HEK293 (cell line): Measurements from ENCODE around the gene GCDH.

Source experiments
- CTCF ChIA-PET: fragments of 350-600 bp; formaldehyde crosslinking; extraction: SDS; loops from one replicate; lab custom pipeline; 2021; ENCODE audit warnings: antibody characterized with exemption; lab: Yijun Ruan, JAX
- POLR2A ChIA-PET: fragments of 300-600 bp; formaldehyde crosslinking; extraction: SDS; loops from one replicate; lab custom pipeline; 2020; ENCODE audit warnings: antibody characterized with exemption, inconsistent platforms; lab: Yijun Ruan, JAX
- H3K27ac ChIP-seq: fragments of 200-500 bp; sonication (Bioruptor generic); 2 replicates; pipeline ENCODE4 v1.5.1; 2014; ENCODE audit warnings: low read depth, low read length, control low read depth, inconsistent platforms; ENCODE audit errors: extremely low read depth
- H3K36me3 ChIP-seq, 2 experiments: fragments of 200-500 bp in 1 of 2; sonication (Bioruptor generic) in 1 of 2; 1 replicate in 1 of 2; 2 replicates in 1 of 2; pipeline ENCODE4 v1.5.1; 2014 to 2017; ENCODE audit warnings: inconsistent platforms in 2 of 2, low read length in 2 of 2; ENCODE audit not compliant: control insufficient read depth in 2 of 2, insufficient read depth in 1 of 2
- H3K4me1 ChIP-seq: fragments of 200-500 bp; sonication (Bioruptor generic); 2 replicates; pipeline ENCODE4 v1.5.1; 2014; ENCODE audit warnings: mild to moderate bottlenecking, low read length, inconsistent platforms; ENCODE audit not compliant: control insufficient read depth, insufficient read depth
- H3K4me3 ChIP-seq: 2 replicates; pipeline ENCODE4 v1.5.1; 2011; ENCODE audit warnings: low read depth, mild to moderate bottlenecking, control low read depth, low read length, moderate library complexity
- H3K9me3 ChIP-seq: fragments of 200-500 bp; sonication (Bioruptor generic); 2 replicates; pipeline ENCODE4 v1.5.1; 2014; ENCODE audit warnings: low read depth, low read length, inconsistent platforms; ENCODE audit not compliant: control insufficient read depth, insufficient read depth
- BCL11A ChIP-seq: fragments of 450-650 bp; formaldehyde crosslinking; IDR thresholded peaks from 2 replicates; pipeline ENCODE4 v1.5.1; 2016; ENCODE audit warnings: low read depth, missing biosample characterization, missing genetic modification characterization
- GLIS1 ChIP-seq: fragments of 450-650 bp; formaldehyde crosslinking; IDR thresholded peaks from 2 replicates; pipeline ENCODE4 v1.5.1; 2016; ENCODE audit warnings: missing biosample characterization, missing genetic modification characterization
- MEIS1 ChIP-seq: sonication (generic); formaldehyde crosslinking; IDR thresholded peaks from 2 replicates; pipeline ENCODE4 v1.8.1; 2022; ENCODE audit warnings: missing genetic modification reagents, mild to moderate bottlenecking, borderline replicate concordance
- OVOL3 ChIP-seq: fragments of 450-650 bp; formaldehyde crosslinking; IDR thresholded peaks from 2 replicates; pipeline ENCODE4 v1.5.1; 2016; ENCODE audit warnings: missing biosample characterization, missing genetic modification characterization
- SETDB1 ChIP-seq: IDR thresholded peaks from one replicate; pipeline ENCODE4 v1.6.1; 2017; ENCODE audit warnings: mild to moderate bottlenecking, low read length, moderate library complexity, mixed read lengths; ENCODE audit not compliant: insufficient read length
- ZNF292 ChIP-seq: fragments of 450-650 bp; formaldehyde crosslinking; IDR thresholded peaks from 2 replicates; pipeline ENCODE4 v1.5.1; 2016; ENCODE audit warnings: low read depth, missing biosample characterization, missing genetic modification characterization, borderline replicate concordance
- ZNF324 ChIP-seq: fragments of 450-650 bp; formaldehyde crosslinking; IDR thresholded peaks from 2 replicates; pipeline ENCODE4 v1.5.1; 2016; ENCODE audit warnings: missing biosample characterization, missing genetic modification characterization
- ZNF341 ChIP-seq: fragments of 450-650 bp; formaldehyde crosslinking; IDR thresholded peaks from 2 replicates; pipeline ENCODE4; 2016; ENCODE audit warnings: low read depth, missing biosample characterization, missing genetic modification characterization
- ZNF548 ChIP-seq: fragments of 450-650 bp; formaldehyde crosslinking; IDR thresholded peaks from 2 replicates; pipeline ENCODE4 v1.5.1; 2016; ENCODE audit warnings: missing biosample characterization, missing genetic modification characterization
- ZNF596 ChIP-seq: fragments of 450-650 bp; IDR thresholded peaks from 2 replicates; pipeline ENCODE4 v1.5.0; 2018; ENCODE audit warnings: missing biosample characterization, mild to moderate bottlenecking, missing genetic modification characterization, moderate library complexity
- ZNF76 ChIP-seq: fragments of 450-650 bp; formaldehyde crosslinking; IDR thresholded peaks from 2 replicates; pipeline ENCODE4; 2016; ENCODE audit warnings: low read depth, missing biosample characterization, missing genetic modification characterization, borderline replicate concordance
- ZSCAN30 ChIP-seq: fragments of 450-650 bp; IDR thresholded peaks from 2 replicates; pipeline ENCODE4 v1.5.1; 2018; ENCODE audit warnings: missing biosample characterization, mild to moderate bottlenecking, missing genetic modification characterization, moderate library complexity
- ZXDB ChIP-seq: fragments of 450-650 bp; formaldehyde crosslinking; IDR thresholded peaks from 2 replicates; pipeline ENCODE4 v1.5.1; 2016; ENCODE audit warnings: missing biosample characterization, missing genetic modification characterization
- TF ChIP-seq, protein P1 (sequence below): fragments of 450-650 bp; formaldehyde crosslinking; IDR thresholded peaks from 2 replicates; pipeline ENCODE4 v1.5.1; 2017; ENCODE audit warnings: missing biosample characterization, mild to moderate bottlenecking, missing genetic modification characterization, moderate library complexity
- TF ChIP-seq, protein P2 (sequence below): fragments of 450-650 bp; formaldehyde crosslinking; IDR thresholded peaks from 2 replicates; pipeline ENCODE4 v1.5.1; 2016; ENCODE audit warnings: missing biosample characterization, missing genetic modification characterization
- TF ChIP-seq, protein P3 (sequence below): fragments of 450-650 bp; formaldehyde crosslinking; IDR thresholded peaks from 2 replicates; pipeline ENCODE4 v1.5.1; 2016; ENCODE audit warnings: missing biosample characterization, missing genetic modification characterization
- TF ChIP-seq, protein P4 (sequence below): fragments of 450-650 bp; formaldehyde crosslinking; IDR thresholded peaks from 2 replicates; pipeline ENCODE4 v1.5.1; 2016; ENCODE audit warnings: missing biosample characterization, missing genetic modification characterization
- TF ChIP-seq, protein P5 (sequence below): IDR thresholded peaks from 2 replicates; pipeline ENCODE4 v1.6.1; 2011; ENCODE audit warnings: mild to moderate bottlenecking, low read depth, low read length, borderline replicate concordance
- TF ChIP-seq, protein P6 (sequence below): fragments of 450-650 bp; formaldehyde crosslinking; optimal IDR thresholded peaks from 2 replicates; pipeline ENCODE3; 2016; ENCODE audit warnings: missing biosample characterization, mild to moderate bottlenecking, missing genetic modification characterization

The GCDH gene

DNA sequence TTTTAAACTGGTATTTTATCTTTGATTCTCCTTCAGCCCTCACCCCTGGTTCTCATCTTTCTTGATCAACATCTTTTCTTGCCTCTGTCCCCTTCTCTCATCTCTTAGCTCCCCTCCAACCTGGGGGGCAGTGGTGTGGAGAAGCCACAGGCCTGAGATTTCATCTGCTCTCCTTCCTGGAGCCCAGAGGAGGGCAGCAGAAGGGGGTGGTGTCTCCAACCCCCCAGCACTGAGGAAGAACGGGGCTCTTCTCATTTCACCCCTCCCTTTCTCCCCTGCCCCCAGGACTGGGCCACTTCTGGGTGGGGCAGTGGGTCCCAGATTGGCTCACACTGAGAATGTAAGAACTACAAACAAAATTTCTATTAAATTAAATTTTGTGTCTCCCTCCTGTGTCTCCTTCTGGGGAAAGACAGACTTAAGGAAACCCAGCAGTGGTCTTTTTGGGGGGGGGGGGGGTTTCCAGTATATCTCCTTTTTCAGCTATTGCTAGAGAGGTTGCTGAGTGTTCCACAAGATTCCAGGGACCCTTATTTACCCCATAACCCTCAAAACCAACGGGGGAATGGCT, 53.2 kb downstream of the GCDH start:
- Histone ChIP-seq H3K36me3 (peaks cover 41 to 79% of the 10 kb centered on the region in 2 experiments), H3K27ac (peak overlapping the region; percentile 50; the same call in 1 of the 2 replicates)
- POLR2A ChIA-PET = interaction anchor here (1.0 to 1.8 kb wide), 2 partner anchors 11 kb away, joined by 6 to 7 read pairs; partner anchors contain the start of gene FARSA

DNA sequence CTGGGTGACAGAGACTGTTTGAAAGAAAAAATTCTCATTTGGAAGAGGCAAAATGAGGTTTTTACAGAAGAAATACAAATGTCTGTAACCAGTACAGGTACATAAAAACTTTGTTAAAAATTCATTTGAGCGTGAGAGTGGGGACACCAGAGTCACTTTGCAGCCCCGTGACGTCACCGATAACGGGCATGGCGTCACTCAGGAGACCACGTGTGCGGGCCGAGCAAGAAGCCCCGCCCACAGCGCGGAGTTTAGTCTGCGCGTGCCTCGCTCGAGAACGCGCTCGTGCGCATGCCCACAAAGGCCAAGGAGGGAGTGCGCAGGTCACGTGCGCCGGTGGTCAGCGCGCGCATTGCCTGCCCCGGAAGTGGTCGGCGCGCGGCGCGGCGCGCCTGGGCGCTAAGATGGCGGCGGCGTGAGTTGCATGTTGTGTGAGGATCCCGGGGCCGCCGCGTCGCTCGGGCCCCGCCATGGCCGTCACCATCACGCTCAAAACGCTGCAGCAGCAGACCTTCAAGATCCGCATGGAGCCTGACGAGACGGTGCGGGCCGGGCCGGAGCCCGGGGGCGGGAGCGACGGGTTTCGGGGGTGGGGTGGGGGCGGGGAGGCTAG, 54.6 kb downstream of the GCDH start, which contains the start of gene RAD23A:
RAD23A (plus strand) TSS at position 384 of the 613 bp plus-strand sequence; CDS start at position 471, 87 bp downstream.
- peaks cover 48 to 77% of the 10 kb centered on the region in 2 experiments for H3K36me3 ChIP-seq
- peak within 1 kb of the TSS; percentile 84 for H3K4me3 ChIP-seq
- peak within 1 kb of the TSS; percentile 83 for H3K27ac ChIP-seq
- peaks cover 3% of the 10 kb centered on the region; the same call in 1 of the 2 replicates for H3K4me1 ChIP-seq
- CTCF ChIA-PET = interaction anchor here (0.6 to 6.2 kb wide), 3 partner anchors 20 to 1096 kb away, joined by 3 to 31 read pairs (median 3); no protein-coding TSS in a partner anchor
- POLR2A ChIA-PET = interaction anchor here (0.9 to 2.1 kb wide), 5 partner anchors 8 to 148 kb away, joined by 3 to 12 read pairs (median 5); partner anchors contain the start of gene CALR
- no peaks in the 10 kb centered on the region for H3K9me3 ChIP-seq
- no peak for TF ChIP-seq MEIS1
- peak; percentile 21; the same call in 1 of the 2 replicates for TF ChIP-seq OVOL3
- no peak for TF ChIP-seq ZNF292 (tag by site-specific recombination)
- TF ChIP-seq, protein P1, sequence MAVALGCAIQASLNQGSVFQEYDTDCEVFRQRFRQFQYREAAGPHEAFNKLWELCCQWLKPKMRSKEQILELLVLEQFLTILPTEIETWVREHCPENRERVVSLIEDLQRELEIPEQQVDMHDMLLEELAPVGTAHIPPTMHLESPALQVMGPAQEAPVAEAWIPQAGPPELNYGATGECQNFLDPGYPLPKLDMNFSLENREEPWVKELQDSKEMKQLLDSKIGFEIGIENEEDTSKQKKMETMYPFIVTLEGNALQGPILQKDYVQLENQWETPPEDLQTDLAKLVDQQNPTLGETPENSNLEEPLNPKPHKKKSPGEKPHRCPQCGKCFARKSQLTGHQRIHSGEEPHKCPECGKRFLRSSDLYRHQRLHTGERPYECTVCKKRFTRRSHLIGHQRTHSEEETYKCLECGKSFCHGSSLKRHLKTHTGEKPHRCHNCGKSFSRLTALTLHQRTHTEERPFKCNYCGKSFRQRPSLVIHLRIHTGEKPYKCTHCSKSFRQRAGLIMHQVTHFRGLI = 0 out of 2 replicates have a peak, but pooled peaks have one; percentile 52
- TF ChIP-seq ZSCAN30 (tag by site-specific recombination) = peak; percentile 46; the same call in 1 of the 2 replicates
- TF ChIP-seq BCL11A = peak; percentile 63; the same call in 1 of the 2 replicates
- peak; percentile 78 for TF ChIP-seq ZNF76 (tag by site-specific recombination)
- peak; percentile 63 for TF ChIP-seq ZXDB (tag by site-specific recombination)
- peak; percentile 21; the same call in 1 of the 2 replicates for TF ChIP-seq ZNF324 (tag by site-specific recombination)

More for the DNA sequence above, 53.2 kb downstream of the GCDH start:
- Histone ChIP-seq H3K9me3 (no peaks in the 10 kb centered on the region), H3K4me3 (no peak overlapping the region), H3K4me1 (peaks cover 5% of the 10 kb centered on the region)
- CTCF ChIA-PET = interaction anchor here (0.7 to 0.9 kb wide), 2 partner anchors 12 to 225 kb away, joined by 3 read pairs; no protein-coding TSS in a partner anchor
- no peak for TF ChIP-seq ZNF548
- no peak for TF ChIP-seq ZNF596 (tag by site-specific recombination)
- TF ChIP-seq, protein P2, sequence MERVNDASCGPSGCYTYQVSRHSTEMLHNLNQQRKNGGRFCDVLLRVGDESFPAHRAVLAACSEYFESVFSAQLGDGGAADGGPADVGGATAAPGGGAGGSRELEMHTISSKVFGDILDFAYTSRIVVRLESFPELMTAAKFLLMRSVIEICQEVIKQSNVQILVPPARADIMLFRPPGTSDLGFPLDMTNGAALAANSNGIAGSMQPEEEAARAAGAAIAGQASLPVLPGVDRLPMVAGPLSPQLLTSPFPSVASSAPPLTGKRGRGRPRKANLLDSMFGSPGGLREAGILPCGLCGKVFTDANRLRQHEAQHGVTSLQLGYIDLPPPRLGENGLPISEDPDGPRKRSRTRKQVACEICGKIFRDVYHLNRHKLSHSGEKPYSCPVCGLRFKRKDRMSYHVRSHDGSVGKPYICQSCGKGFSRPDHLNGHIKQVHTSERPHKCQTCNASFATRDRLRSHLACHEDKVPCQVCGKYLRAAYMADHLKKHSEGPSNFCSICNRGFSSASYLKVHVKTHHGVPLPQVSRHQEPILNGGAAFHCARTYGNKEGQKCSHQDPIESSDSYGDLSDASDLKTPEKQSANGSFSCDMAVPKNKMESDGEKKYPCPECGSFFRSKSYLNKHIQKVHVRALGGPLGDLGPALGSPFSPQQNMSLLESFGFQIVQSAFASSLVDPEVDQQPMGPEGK (tag by site-specific recombination) = 0 out of 2 replicates have a peak, but pooled peaks have one; percentile 21
- TF ChIP-seq, protein P3, sequence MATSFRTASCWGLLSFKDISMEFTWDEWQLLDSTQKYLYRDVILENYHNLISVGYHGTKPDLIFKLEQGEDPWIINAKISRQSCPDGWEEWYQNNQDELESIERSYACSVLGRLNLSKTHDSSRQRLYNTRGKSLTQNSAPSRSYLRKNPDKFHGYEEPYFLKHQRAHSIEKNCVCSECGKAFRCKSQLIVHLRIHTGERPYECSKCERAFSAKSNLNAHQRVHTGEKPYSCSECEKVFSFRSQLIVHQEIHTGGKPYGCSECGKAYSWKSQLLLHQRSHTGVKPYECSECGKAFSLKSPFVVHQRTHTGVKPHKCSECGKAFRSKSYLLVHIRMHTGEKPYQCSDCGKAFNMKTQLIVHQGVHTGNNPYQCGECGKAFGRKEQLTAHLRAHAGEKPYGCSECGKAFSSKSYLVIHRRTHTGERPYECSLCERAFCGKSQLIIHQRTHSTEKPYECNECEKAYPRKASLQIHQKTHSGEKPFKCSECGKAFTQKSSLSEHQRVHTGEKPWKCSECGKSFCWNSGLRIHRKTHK = no peak
- TF ChIP-seq, protein P4, sequence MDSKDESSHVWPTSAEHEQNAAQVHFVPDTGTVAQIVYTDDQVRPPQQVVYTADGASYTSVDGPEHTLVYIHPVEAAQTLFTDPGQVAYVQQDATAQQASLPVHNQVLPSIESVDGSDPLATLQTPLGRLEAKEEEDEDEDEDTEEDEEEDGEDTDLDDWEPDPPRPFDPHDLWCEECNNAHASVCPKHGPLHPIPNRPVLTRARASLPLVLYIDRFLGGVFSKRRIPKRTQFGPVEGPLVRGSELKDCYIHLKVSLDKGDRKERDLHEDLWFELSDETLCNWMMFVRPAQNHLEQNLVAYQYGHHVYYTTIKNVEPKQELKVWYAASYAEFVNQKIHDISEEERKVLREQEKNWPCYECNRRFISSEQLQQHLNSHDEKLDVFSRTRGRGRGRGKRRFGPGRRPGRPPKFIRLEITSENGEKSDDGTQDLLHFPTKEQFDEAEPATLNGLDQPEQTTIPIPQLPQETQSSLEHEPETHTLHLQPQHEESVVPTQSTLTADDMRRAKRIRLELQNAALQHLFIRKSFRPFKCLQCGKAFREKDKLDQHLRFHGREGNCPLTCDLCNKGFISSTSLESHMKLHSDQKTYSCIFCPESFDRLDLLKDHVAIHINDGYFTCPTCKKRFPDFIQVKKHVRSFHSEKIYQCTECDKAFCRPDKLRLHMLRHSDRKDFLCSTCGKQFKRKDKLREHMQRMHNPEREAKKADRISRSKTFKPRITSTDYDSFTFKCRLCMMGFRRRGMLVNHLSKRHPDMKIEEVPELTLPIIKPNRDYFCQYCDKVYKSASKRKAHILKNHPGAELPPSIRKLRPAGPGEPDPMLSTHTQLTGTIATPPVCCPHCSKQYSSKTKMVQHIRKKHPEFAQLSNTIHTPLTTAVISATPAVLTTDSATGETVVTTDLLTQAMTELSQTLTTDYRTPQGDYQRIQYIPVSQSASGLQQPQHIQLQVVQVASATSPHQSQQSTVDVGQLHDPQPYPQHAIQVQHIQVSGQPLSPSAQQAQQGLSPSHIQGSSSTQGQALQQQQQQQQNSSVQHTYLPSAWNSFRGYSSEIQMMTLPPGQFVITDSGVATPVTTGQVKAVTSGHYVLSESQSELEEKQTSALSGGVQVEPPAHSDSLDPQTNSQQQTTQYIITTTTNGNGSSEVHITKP (tag by site-specific recombination) = no peak
- peak; percentile 65 for TF ChIP-seq ZNF341 (tag by site-specific recombination)
- TF ChIP-seq, protein P5, sequence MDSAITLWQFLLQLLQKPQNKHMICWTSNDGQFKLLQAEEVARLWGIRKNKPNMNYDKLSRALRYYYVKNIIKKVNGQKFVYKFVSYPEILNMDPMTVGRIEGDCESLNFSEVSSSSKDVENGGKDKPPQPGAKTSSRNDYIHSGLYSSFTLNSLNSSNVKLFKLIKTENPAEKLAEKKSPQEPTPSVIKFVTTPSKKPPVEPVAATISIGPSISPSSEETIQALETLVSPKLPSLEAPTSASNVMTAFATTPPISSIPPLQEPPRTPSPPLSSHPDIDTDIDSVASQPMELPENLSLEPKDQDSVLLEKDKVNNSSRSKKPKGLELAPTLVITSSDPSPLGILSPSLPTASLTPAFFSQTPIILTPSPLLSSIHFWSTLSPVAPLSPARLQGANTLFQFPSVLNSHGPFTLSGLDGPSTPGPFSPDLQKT = no peak
- TF ChIP-seq, protein P6, sequence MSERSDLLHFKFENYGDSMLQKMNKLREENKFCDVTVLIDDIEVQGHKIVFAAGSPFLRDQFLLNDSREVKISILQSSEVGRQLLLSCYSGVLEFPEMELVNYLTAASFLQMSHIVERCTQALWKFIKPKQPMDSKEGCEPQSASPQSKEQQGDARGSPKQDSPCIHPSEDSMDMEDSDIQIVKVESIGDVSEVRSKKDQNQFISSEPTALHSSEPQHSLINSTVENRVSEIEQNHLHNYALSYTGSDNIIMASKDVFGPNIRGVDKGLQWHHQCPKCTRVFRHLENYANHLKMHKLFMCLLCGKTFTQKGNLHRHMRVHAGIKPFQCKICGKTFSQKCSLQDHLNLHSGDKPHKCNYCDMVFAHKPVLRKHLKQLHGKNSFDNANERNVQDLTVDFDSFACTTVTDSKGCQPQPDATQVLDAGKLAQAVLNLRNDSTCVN = no peak
- peak; percentile 73 for TF ChIP-seq GLIS1 (tag by site-specific recombination)
- TF ChIP-seq ZNF76 (tag by site-specific recombination) = no peak
- TF ChIP-seq SETDB1 = no peak
- TF ChIP-seq, all 188 proteins: peak for 3
